GM18870 (cell line): Measurements from ENCODE around the gene AGL.
"Not testable (repeated sequence)": the region's sequence is repeated elsewhere in the genome, so short reads cannot be mapped to it uniquely, and the experiment has no call there.

Source experiments
- ATAC-seq: cut with Tn5 transposase; IDR thresholded peaks from one replicate; pipeline ENCODE4 v1.9.1; 2021; ENCODE audit warnings: moderate library complexity; ENCODE audit not compliant: unreplicated experiment

The AGL gene

DNA sequence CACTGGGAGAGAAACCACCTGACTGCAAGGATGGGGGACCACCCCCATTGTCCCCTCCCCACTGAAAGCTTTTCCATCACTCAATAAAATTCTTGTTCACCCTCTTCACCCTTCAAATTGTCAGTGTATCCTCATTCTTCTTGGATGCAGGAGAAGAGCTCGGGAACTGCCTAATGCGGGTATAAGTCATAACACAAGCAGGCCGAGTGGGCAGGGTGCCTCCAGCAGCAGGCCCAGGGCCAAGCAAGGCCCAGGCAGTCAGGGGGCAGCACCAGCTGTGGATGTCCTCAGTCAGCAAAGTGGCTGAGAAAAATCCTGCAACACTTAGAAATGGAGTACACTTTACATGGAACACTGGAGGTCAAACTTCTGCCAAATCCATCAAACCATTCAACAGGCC lies 85.9 kb downstream of the AGL start:
- ATAC-seq: no peak

DNA sequence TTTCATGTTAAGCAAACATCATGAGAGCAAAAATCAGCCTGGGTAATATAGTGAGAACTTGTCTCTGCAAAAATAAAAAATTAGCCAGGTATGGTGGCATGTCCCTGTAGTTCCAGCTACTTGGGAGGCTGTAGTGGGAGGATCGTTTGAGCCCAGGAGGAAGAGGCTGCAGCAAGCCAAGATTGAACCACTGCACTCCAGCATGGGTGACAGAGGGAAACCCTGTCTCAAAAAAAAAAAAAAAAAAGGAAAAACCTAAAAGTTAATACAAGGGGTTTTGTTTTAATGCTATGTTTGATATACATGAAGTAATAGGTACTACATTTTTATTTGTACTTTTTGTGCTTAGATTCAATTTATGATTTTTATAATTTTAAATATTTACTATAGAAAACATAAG lies 92.6 kb downstream of the AGL start:
- no peak for ATAC-seq

DNA sequence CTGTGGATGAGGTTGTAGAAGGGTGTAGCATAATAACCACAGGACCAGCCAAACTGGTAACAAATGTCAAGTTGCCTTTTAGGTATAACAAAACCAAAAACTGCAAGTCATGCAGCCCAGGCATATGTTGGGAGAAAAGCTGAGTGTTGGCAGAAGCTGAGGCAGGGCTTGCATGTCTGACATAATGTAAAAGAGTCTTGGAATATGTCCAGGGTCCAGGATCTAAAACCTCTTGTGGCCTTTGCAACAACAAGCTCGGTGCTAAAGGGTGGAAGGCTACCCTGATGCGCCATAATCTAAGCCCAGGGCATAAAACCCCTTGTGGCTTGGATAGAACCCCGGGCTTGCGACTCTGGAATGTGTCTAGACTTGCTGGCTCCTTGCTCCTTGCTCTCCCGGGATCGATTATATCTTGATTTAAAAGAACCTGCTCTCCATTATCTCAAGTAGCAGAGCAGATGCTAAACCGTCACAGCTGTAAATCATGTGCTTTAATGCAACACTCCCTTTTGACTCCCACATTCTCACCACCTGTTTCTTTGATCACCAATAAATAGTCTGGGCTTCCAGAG lies 93.1 kb downstream of the AGL start:
- ATAC-seq: no peak

DNA sequence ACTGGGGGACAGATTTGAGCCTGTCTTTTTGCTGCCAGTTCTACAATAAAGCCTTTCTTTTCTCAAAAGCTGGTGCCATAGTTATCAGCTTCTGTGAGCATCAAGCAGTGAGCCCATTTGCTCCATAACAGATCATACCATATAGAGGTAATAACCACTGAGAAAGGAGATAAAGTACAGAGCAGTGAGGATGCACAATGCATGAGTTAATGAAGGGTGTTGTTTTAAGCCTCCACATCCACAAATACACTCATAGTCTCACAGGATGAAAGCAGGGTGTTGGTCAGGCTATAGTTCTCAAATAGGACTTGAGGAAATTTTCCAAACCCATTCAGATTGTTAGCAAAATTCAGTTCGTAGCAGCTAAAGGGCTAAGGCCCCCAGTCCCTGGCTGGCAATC lies 94.0 kb downstream of the AGL start:
- ATAC-seq: no peak

DNA sequence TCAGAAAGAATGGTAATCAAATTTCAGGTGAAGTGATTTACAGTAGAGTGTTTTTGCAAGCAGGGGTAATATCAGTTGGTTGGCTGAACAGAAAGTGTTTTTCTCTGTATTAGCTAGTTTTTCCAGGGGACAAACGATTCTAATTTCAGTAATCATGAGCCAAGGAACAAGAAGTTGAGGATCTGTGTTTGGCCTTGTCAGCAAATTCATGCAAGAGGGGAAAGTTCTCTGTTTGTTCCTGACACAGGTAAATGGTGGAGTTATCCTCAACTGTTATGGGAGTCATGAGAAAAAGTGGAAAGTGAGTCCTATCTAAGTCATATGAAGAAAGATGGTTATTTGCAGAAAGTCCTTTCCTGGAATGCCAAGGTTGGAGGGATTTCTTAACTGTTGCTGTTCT lies 95.0 kb downstream of the AGL start:
- ATAC-seq: no peak

DNA sequence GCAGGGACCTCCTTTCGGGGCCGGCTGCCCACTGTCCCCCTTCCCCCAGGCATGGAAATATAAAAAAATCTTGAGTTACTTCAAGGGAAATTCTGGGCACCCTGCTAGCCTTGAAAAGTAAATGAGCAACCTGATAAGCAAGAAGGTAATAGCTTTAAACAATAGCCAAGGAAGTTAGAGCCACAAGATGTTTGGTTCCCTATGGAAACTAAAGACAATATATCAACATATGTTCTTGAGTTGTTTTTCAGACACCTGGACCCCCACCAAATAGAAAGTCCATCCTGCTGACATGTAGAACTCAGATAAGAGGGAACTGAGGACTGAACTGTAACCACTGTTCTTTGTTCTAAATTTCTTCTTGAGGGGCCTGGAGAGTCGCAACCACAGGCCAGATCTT lies 100.3 kb downstream of the AGL start:
- no peak for ATAC-seq

DNA sequence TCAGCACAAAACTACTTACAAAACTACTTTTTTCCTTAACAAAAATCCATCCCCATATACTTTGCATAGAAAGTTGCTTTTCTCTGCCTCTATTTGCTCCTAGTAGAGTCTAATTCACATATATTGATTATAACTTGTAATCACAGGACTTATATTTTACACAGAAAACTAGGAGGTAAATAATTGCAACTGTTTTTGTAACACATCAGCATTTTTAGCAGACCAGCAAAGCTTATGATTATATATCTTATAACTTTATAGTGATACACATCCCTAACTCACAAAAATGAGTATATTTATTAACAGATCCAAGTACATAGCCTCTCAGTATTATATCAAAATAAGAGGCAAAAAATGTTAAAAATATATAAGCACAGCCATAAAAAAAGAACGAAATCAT lies 102.4 kb downstream of the AGL start:
- no peak for ATAC-seq

DNA sequence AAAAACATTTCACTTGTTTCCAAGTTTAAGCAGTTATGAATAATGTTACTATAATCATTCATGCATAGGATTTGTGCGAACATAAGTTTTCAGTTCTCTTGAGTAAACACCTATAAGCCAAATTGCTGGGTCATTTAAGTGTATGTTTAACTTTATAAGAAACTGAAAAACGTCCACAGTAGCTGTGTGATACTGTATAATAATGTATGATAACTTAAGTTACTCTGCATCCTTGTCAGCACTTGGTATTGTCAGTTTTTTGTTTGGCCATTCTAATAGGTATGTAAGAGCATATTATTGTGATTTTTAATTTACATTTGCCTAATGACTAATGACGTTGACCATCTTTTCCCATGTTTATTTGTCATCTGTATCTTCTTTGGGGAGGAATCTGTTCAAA lies 105.2 kb downstream of the AGL start:
- ATAC-seq: no peak

DNA sequence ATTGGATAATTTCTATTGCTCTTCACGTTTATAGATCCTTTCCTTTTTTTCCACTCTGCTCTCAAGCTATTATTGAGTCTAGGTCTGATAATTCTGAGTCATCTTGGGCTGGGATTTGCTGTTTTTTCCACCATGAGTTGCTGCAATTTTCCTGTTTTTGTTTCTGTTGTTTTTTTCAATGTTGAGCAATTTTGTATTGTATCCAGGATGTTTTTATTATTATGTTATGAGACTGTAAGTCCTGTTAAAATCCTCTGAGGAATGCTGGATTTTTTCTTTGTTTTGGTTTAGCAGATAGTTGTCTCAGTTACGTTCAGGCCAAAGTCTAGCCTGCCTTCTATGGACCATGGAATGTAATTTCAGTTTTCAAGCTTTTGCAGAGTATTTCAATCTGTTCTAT lies 106.6 kb downstream of the AGL start:
- no peak for ATAC-seq

DNA sequence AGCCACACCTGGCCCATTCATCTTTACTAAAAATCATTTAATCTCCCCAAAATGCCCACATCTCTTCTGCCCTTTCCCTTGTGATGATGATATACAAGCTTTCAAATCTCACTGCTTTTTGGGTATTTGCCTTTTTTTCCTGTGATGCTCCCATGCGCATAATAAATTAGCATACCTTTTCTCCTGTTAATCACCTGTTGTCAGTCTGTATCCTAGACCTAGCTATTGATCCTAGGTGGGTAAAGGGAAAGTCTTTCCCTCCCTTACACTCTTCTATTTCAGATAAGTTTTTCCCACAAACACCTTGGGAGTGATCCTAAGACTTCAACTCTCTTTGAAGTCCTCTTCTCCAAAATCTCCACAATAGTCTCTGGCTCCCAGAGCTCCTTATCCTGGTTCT lies 107.7 kb downstream of the AGL start:
- no peak for ATAC-seq

DNA sequence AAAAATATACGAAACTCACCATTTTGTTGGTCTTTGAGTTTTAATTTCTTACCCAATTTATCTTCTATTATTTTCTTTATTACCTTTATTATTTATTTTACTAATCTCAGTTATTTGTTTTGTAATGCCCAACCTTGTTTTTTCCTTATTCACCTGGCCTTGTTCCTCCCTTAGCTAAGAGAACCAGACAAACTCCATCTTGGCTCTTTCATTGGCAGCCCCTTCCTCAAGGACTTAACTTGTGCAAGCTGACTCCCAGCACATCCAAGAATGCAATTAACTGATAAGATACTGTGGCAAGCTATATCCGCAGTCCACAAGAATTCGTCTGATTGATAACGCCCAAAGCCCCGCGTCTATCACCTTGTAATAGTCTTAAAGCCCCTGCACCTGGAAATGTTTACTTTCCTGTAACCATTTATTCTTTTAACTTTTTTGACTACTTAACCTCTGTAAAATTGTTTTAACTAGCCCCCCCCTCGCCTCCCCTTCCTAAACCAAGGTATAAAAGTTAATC lies 109.1 kb downstream of the AGL start:
- ATAC-seq: not testable (repeated sequence)

DNA sequence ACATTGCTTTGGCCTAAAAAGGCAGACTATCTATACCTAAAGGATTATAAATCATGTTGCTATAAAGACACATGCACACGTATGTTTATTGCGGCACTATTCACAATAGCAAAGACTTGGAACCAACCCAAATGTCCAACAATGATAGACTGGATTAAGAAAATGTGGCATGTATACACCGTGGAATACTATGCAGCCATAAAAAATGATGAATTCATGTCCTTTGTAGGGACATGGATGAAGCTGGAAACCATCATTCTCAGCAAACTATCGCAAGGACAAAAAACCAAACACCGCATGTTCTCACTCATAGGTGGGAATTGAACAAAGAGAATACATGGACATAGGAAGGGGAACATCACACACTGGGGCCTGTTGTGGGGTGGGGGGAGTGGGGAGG lies 110.1 kb downstream of the AGL start:
- not testable (repeated sequence) for ATAC-seq

DNA sequence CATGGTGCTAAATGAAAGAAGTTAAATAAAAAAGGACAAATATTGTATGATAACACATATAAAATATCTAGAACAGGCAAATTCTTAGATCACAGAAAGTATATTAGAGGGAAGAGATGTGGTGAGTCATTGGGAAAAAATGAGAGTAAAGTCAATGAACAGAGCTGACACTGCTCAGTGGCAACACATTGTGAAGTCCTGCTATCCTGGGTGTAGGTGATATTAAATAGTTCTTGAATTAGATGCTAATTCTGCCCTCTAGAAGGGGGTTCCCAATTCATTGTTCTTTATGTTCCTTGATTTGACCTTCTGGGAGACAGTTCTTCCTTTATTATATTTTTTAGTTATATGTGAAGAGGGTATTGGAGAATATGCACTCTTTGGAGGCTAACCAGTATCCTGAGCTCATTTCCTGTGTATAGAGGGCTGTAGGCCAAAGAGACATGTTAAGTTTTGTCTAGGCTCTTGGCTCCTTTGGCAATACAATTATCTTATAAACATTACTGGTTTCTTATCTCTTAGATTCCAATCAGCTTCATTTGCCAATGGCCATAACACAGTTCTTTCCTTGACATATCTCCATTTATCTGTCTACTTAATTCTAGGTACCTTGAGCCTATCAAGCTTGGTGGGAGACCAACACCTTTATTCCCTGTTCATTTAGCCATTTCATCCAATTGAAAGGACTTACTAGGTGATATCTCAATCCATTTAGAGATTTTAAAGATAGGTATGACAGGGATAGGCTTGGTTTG lies 113.1 kb downstream of the AGL start:
- ATAC-seq: no peak

DNA sequence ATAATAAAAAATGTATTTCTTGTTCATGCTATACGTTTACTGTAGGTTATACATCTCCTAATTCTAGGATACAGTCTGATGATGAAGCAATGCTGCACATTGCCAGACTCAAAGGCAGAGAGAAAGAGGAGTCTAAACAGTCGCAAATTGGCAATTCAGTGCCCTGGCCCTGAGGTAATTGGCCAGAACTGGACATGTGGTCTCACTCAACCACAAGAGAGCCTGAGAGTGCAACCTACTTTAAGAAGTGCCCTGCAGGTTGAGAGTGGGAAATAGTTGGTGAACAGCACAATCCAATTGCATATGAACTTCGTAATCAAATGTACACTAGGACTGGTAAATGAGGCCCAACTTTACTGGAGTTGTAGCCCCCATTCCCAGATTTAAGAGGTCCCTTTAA lies 114.6 kb downstream of the AGL start:
- no peak for ATAC-seq

DNA sequence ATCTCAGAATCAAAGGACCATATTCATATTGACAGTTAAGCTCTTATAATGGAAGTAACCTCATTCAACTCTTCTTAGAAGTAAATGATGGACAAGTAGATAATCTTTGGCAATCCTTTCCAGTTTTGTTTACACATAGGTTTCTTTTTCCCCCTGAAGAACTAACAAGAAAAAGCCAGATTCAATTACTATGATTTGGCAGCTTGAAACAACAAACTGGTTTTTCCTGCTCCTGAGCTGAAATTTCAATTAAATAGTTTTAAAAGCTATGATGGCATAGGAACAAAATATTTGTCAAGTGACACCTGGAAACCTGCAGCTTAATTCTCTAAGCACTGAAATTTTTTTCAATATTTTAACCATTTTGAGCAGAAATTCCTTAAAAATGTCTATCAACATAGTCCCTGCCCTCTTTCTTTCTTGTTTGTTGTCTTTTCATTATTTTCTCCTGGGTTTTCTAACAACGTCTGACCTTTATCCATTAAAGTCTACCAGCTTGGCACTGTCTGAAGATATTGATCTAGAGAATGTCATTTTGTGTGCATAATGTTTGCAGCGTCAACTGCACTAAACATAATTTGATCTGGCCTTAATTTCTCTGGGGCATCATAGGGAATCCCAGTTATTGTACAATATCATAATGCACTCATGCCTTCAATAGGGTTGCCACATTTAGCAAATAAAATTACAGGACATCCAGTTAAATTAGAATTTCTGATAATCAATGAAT lies 115.7 kb downstream of the AGL start:
- ATAC-seq: no peak

DNA sequence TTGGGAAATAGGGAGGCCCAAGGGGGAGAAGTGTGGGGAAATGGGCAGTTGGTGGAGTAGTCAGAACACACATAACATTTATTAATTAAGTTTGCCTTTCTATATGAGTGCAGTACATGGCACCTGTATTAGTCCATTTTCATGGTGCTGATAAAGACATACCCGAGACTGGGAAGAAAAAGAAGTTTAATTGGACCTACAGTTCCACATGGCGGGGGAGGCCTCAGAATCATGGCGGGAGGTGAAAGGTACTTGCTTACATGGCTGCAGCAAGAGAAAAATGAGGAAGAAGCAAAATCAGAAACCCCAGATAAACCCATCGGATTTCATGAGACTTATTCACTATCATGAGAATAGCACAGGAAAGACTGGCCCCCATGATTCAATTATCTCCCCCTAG lies 118.1 kb downstream of the AGL start:
- no peak for ATAC-seq

DNA sequence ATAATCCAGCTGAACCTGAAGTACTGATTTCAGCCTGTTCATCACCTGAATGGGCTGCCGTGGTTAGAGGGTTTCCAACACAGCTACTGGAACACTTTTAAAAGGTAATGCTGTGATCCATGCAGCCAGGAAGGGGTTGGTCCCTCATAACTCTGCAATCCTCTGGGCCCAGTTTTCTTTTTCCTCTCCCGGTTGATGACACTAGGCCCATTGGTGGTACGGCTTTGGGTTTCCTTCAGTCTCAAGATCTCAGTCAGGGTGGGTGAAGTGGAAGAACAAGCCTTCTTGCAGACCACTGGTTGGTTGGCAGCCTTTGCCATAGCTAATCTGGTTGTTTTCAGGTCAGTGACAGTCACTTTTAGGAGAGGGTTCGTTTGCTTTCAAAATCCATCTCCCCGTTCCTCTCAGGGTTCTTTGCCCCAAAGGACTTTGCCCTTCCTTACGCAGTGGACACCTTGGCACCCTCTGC lies 119.1 kb downstream of the AGL start:
- ATAC-seq: peak; percentile 4

DNA sequence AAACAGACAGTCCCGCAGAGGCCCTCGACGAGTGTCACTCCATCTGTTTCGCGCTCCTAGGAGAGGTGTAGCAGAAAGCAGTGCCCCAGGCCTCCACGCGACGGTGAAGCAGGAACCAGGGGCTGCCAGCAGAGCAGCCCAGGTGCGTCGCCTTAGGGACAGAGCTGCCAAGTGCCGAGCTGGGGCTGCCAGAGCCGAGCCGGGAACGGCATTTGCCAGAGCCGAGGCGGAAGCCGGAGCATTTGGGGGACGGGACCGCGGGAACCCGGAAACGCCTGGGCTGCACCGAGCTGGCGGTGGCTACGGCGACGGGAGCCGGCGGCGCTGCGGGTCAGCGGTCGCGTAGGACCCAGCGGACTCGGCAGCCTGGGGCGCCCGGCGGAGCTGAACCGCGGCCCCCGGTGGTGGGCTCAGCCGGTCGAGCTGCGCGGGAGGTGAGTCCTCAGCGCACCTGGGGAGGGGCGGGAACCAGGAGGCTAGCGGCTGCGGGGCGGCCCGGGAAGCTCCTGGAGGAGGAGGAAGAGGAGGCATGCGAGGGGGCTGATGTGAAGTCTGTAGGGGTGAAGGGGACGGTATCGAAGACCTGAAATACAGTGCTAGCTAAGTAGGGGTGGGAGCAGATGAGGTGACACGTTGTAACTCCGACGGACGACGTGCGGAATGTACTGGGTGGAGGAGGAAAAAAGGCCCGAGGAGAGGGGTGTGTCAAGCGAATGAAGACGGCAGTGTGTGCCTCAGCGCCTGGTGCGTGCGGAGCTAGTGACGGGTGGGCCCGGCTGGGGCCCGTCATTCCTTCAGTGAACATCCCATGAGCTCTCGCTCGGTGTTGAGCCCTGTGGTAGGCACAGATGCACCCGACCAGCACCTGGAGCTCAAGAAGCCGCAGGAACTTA lies 119.8 kb downstream of the AGL start, which contains the start of gene SLC35A3:
TSS of gene SLC35A3 (plus strand) at position 268 of the 893 bp plus-strand sequence. CDS start 23,559 bp downstream, outside the sequence.
- ATAC-seq: peak; percentile 71

DNA sequence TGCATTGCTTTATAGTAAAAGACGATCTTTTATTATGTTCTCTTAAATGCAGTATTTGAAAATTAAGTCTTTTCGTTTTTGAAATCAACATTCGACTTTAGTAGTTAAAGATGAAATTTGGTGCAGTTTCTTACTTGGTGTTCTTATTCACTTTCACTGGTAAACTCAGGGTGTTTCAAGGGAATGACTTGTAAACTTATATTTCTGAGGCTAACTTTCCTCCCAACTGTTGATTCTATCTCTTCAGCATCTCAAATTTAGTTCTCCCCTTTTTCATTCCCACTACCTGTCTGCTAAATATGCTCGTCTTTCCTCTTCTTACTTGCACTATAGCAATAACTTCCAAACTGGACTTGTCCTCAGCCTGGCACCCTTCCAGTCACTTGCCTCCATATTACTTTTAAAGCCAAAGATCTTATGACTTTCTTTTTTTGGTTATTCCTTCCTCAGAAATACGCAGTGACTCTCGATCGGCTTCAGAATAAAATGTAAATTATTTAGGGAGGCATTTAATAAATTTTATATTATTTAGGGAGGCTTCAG lies 120.6 kb downstream of the AGL start:
- ATAC-seq: no peak

DNA sequence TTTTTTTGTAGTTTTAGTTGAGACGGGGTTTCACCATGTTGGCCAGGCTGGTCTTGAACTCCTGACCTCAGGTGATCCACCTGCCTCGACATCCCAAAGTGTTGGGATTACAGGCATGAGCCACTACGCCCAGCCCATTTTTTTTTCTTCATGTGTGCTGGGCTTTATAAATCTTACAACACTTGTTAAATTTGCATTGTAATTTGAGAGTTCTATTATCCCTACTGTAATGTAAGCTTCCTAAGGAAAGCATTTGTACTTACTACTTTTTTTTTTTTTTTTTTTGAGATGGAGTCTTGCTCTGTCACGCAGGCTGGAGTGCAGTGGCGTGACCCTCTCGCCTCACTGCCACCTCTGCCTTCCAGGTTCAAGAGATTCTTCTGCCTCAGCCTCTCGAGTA lies 121.9 kb downstream of the AGL start:
- not testable (repeated sequence) for ATAC-seq
